ENCODE measurements around the gene SPO11.

DNA sequence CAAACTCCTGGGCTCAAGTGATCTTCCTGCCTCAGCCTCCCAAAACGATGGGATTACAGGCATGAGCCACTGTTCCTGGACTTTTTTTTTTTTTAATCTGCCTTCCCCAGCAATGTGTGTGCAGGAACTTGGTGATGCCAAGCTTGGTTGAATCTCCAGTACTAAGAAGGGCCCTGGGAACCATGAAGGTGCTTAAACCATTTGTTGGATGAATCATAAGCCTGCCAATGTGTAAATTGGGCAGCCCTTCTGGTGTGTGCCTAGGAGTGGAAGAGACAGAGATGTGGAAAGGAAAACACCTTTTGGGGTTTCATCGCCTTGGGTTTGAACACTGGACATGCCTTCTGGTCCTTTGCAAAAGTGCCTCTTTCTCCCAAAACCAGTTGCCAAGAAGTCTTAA, 7.1 kb upstream of the SPO11 start:
- TF ChIP-seq, protein P1, sequence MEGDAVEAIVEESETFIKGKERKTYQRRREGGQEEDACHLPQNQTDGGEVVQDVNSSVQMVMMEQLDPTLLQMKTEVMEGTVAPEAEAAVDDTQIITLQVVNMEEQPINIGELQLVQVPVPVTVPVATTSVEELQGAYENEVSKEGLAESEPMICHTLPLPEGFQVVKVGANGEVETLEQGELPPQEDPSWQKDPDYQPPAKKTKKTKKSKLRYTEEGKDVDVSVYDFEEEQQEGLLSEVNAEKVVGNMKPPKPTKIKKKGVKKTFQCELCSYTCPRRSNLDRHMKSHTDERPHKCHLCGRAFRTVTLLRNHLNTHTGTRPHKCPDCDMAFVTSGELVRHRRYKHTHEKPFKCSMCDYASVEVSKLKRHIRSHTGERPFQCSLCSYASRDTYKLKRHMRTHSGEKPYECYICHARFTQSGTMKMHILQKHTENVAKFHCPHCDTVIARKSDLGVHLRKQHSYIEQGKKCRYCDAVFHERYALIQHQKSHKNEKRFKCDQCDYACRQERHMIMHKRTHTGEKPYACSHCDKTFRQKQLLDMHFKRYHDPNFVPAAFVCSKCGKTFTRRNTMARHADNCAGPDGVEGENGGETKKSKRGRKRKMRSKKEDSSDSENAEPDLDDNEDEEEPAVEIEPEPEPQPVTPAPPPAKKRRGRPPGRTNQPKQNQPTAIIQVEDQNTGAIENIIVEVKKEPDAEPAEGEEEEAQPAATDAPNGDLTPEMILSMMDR (IDR thresholded peaks at IDR 0.05; ENCODE audit: control extremely low read depth in 1 of 3, insufficient read depth in 1 of 3, low read depth in 1 of 3, low read length in 3 of 3), result no peak
- no peak for TF ChIP-seq TCF12 (IDR thresholded peaks at IDR 0.05; ENCODE audit: low read depth, low read length)
- no peak for TF ChIP-seq NRF1 (IDR thresholded peaks at IDR 0.05; ENCODE audit: low read depth, low read length)
- no peak for TF ChIP-seq POLR2A (IDR thresholded peaks at IDR 0.05; ENCODE audit: control extremely low read depth in 1 of 2, low read depth in 2 of 2, low read length in 2 of 2)
- TF ChIP-seq JUN (IDR thresholded peaks at IDR 0.05; ENCODE audit: low read depth, low read length), result no peak
- TF ChIP-seq, protein P2, sequence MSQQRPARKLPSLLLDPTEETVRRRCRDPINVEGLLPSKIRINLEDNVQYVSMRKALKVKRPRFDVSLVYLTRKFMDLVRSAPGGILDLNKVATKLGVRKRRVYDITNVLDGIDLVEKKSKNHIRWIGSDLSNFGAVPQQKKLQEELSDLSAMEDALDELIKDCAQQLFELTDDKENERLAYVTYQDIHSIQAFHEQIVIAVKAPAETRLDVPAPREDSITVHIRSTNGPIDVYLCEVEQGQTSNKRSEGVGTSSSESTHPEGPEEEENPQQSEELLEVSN (IDR thresholded peaks at IDR 0.05), result no peak

Data from H1 (cell line).